DMS153 (cell line): ENCODE results near the gene MED12L.
"Not testable (repeated sequence)": the region's sequence is repeated elsewhere in the genome, so short reads cannot be mapped to it uniquely, and the experiment has no call there.

Experiments
- DNase-seq: peaks from one replicate; lab custom pipeline; 2025; lab: John Stamatoyannopoulos, UW

The MED12L gene

DNA sequence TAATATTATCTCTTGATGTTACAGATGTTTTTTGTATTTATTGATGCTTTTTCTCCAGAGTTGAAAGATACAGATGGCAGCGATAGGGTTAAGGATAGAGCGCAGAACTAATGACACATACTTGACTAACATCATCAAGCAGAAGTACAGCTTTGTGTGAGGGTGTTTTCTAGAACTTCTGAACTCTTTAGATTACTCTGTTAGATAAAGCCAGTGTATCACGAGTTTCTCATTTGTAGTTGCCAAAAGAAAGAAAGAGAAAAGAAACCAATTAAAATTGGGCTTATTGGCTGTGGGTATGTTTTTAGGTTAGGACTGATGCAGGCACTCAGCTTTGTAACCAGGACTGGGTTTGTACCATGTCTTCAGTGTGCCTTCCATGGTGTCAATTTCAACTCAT, 124.2 kb downstream of the MED12L start:
- no peak for DNase-seq

DNA sequence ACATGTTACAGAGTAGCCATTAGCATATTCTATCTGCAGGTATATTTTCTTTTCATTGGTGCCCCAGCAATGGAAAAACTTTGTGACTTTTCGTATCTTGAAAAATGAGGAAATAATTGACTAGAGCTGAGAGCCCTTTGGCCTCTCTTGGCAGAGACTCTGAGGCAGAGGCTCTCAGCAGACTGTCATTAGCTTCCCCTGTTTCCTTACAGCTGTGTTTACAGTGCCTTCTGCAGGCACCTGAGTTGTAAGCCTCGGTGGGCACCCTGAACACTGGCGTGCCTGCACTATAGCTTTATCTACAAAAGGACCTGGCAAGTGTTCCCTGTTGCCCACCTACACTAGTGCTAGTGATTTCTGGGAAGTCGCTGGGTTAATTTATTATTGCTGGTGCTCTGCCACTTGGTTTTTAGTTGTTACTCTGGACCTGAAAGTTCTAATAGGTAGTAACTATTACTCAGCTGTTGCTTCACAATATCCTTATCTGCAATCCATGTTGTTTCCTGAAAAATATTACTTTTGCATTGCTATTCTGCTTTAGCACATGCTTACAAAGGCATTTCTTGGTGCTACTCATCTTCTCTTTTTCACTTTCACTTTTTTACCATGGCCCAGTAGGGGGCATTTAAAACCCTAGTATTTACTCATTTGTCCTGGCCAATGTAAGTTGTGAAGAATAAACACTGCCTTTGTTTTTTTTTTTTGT, 125.4 kb downstream of the MED12L start:
- no peak for DNase-seq

DNA sequence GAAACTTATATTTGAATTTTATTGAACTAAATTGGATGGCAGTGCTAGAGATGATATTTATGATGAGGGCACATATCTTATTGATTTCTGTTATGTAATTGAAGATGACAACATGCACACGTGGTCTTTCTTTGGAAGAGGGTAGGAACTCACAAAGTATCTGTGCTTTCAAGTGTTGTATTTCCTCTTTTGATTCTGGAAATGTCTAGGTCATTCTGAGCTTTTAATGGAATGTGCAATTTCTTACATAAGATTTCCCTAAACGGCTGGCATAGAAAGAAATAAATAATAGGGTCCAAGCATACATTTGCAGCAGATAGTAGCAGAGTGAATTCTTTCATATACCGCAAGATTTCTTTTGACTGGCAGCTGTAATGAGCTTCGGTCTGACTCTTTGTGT, 127.7 kb downstream of the MED12L start:
- DNase-seq: no peak

DNA sequence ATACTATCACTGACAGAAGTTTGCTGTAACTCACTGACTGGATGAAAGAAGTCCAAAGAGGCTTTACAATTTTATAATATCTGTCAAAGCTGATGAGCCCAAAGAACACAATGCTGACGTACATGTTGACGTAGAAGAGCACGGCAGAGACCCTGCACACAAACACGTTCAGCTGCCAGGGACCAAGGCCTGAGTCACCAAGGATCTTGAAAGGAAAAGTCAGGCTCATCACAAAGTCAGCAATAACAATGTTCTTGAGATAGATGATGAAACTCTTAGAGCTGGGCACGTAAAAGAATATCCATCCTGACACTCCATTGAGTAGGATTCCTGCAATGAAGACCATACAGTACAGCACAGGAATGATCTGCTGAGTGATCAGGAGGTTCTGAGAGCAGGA, 128.4 kb downstream of the MED12L start:
- DNase-seq: no peak

DNA sequence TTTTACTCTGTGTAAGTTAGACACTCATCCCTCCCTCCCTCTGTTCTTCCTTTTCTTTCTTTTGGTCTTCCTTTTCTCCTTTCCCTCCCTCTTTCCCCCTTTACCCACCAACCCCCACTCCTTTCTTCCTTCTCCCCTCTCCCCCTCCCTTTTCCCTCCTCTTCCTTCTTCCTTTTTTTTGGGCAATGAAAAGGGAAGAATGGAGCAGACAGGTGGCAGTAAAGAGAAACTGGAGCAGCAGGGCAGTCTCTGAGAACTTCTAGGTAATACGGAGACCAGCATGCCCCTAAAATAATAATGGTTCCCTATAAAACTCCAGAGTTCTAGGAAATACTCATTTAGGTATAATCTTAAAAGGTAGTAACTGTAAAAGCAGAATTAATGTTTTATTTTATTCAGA, 129.0 kb downstream of the MED12L start:
- no peak for DNase-seq

DNA sequence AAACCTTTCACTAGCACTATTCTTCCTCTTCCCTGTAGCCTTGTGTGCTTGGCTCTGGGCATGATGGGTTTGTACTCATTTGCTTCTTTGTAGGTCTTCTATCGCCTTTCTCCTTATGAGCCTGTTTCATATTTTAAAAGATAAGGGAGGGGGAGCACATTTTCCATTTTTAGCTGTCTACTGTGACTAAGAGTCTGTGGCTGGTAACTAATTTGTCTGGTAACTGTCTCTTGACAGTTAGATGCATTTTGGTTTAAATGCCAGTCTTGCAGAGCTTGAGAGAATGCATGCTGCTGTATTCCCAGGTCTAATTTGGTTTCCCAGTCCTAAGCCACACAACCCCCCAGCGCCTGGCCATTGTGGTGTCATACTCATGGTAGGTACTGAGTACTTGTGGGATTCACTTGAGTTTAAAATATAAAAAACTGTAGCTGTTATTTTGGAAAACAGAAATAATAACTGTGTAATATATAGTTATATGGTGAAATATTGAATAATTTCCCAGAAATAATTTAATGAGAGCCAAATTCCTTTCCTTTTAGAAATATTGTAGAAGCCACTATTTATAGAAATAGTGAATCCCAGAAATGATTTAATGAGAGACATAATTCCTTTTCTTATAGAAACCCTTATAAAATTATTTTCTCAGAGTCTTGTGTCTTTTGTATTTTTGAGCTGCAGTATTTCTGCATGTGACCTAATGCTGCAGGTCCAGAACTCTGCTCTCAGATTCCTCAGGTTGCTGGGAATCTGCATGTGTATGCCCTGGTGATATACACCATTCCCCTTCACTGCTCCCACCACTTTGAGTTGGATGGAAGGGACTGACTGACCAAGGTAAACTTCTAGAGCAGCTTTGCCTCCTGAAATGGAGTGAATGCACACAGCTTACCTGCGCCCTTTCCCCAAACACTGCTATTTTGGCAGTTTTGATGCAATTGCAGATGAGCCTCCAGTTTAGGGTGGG, 131.5 kb downstream of the MED12L start:
- DNase-seq: no peak

DNA sequence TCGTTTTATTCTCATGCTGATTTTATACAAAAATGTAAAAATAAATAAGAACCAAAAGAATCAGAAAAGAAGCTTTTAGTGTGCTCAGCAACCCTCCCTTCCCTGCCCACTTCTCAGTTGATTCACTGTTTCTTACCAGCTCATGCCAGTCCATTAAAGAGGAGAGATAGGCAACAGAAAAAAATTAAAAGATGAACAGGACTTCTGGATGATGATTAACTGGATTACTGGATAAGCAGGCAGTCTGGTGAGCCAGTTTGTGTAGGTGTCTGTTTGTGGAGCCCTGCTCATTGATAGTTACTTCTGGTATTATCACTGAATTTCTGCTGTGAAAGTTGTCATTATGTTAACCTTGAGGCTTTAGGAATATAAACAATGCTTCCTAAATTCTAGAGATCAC, 132.7 kb downstream of the MED12L start:
- no peak for DNase-seq

DNA sequence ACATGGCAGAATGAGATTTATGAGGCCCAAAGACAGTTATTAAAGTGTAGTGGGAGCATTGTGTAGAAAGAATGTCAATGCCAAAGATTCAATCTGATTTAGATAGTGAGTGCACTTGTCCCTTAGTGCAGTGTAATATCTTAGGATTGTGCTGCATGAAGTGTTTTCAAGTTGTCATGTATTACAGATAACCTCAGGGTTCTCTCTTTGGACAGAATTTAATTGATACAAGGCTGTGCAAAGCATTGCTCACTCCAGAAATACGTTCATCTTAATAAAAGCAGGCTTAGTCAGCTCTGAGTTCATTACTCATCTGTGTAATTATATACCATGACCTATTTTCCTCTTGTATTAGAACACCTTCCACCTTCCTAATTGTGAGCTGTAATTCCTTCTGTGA, 133.6 kb downstream of the MED12L start:
- DNase-seq: no peak

DNA sequence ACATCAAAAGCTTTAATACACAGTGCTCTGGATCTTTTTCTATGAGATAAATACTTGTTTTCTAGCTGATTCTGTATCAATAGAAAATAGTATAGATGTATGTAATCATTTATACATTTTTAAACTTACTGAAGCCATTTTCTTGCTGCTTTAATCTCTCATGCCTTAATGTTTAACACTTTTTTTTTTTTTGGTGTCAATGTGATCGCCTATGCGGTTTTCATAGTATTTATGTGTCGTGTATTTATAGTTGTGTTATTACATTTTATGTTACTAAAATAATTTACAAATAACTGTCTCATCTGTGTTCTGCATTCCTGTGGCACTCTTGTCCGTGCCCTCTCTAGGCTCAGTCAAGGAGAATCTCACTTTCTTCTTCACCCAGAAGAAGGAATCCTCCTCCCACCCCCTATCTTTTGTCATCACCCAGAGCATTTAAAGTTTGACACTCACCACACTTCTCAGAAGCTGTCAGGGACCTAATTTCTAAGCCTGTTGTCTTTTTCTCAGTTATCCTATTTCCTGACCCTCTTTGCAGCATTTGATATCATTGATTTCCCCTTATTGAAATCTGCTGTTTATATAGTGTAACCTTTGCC, 138.9 kb downstream of the MED12L start:
- DNase-seq: no peak

DNA sequence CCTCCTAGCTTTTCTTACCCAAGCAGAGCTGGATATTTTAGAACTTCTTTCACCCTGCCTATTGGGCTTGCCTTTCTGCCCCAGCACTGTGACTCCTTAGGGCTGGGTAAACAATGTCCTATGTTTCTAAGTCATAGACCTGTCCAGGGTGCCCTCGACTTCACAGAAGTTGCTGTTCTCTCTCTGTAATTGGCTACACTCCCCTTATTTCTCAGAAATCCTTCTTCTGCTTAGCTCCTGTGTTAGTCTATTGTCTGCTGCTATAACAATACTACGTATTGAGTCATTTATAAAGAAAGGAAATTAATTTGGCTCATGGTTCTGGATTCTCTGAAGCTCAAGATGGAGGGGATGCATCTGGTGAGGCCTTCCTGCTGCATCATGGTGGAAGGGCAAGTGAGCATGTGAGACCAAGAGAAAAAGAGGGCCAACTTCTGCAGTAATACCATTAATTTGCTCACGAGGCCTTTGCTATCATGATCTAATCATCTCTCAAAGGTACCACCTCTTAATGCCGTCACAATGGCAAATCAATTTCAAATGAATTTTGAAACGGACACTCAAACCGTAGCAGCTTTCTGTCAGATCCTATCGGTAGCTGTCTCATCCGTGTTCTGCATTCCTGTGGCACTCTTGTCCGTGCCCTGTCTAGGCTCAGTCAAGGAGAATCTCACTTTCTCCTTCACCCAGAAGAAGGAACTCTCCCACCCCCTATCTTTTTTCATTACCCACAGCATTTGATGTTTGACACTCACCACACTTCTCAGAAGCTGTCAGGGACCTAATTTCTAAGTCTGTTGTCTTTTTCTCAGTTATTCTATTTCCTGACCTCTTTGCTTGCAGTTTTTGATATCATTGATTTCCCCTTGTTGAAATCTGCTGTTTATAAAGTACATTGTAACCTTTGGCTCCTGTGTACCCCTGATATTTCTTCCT, 139.8 kb downstream of the MED12L start:
- DNase-seq: no peak

DNA sequence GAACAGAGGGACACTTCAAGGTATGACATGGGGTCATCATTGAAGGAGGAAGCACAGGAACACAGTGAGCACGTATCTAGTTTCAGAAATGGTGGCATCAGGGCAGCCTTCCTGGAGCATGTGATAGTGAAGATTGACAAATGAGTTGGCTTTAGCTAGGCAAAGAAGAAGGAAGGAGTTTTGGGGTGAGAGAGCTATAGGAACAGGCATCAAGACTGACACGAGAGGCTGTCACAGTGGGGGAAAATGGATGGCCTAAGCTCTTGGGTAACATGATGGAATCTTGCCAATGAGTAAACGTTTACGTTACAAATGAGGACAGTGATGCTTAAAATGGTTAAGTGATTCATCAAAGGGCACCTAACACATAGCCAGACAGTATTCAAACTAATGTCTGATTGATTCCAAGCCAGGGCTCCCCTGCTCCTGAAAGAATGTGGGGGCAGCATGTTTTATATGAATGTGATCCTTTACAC, 140.7 kb downstream of the MED12L start:
- DNase-seq: no peak

DNA sequence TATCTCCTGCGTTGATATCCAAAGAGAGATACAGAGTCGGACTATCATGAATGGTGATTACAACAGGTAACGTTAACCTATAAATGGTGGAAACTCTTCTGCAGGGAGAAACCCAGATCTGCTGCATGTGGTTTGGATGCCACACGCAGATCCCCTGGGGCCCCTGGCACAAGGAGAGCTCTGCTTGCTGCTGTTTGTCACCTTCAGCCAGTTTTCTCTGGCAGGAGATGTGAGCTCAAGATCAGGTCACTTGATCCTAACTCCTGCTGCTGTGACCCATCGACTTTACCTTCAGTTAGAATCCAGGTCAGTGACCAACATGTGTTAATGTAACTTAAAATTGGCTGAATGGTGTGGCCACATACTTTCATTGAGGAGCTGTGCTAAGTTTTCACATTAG, 141.4 kb downstream of the MED12L start:
- no peak for DNase-seq

DNA sequence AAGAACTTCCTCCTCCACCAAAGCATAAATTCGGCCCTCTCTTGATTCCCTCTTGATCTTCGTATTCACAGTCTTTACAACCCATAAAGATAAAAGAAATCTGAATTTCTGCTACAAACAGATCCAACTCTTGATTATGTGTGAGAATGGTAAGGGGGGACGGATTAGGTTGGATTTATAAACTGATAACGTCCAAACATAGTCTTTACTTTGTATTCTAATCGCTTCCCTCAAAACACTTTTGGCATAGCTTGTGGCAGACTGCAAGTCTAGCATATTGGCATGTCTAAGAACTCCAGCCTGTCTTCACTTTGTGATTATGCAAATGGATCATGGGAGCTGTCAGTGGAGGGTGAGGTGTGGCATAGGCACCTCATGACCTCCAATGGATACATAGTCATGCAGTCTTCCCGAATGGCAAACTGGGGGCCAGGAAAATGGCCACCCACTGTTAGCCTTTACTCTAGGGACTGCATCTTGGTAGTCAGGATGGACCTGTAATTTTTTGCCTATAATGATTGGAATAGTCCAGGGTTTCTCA, 141.9 kb downstream of the MED12L start:
- no peak for DNase-seq

DNA sequence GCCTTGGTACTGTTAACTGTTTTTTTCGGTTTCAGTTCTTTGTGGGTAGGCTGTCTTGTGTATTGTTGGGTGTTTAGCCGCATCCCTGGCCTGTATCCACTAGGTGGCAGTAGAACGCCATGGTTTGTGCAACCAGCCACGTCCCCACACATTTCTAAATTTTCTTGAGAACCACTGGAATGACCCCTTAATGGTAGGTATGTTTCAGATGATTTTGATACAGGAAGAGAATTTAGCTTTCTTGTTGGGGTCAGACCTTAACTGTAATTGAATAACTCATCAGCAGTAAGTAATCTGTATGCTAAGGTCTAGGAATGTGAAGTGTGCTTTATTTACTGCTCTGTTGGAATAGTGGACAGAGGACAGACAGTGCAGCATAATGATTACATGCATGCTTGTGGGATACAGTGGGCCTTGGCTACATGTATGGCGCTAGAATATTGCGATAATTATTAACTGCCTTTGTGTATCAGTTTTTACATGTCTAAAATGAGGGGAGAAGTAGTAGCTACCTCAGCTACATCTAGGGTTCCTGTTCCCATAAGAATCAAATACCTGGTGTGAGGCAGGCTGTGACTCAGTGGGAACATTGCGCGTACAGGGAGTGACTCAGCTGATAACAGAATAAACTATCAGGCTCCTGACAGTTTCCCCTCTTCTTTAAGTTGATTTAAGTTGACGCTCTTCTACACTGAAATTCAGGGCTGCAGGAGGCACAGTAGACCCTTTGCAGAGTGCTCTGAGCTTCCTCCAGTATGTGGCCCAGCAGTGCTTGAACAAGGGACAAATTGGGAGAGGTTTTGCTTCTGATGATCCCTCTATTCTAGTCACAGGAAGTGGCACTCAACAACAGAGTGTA, 142.6 kb downstream of the MED12L start:
- no peak for DNase-seq

DNA sequence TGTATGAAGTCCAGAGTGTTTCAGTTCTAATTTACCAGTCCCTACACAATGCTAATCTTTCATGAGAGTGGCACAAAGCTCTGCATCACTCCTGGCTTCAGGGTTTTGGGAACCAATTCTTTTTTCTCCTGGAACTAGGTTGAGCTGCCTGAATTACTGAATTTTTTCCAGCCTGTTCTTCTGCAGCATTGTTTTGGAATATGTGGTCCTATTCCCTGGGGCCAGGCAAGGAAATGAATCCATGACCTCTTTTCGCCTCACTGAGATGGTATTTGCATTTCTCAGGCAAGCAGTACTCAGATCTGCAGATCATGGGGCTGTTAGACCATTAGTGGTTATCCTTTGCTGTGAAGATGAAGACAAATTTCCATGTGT, 143.2 kb downstream of the MED12L start:
- no peak for DNase-seq

DNA sequence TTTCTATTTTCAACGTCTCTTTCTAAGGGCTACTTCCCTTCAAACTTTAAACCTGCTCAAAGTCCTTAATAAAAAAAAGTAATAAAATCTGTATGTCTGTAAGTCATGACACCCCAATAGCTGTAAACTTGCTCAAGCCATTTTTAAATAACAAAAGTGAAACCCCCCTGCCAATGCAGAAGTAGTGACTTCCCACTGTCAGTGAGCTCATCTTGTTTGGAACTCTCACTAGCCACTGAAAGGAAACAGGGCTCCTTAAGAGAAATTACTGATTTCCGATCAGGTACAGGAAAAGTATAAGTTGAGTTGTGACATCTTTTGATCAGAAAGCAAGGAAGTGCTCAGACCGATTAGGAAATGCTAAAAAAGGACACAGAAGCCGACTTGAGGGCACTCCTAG, 145.2 kb downstream of the MED12L start:
- no peak for DNase-seq

DNA sequence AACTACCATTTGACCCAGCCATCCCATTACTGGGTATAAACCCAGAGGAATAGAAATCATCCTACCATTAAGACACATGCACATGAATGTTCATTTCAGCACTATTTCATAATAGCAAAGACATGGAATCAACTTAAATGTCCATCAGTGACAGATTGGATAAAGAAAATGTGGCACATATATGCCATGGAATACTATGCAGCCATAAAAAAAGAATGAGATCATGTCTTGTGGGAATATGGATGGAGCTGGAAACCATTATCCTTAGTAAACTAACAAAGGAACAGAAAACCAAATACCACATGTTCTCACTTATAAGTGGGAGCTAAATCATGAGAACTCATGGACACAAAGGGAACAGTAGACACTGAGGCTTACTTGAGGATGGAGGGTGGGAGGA, 146.9 kb downstream of the MED12L start:
- not testable (repeated sequence) for DNase-seq

DNA sequence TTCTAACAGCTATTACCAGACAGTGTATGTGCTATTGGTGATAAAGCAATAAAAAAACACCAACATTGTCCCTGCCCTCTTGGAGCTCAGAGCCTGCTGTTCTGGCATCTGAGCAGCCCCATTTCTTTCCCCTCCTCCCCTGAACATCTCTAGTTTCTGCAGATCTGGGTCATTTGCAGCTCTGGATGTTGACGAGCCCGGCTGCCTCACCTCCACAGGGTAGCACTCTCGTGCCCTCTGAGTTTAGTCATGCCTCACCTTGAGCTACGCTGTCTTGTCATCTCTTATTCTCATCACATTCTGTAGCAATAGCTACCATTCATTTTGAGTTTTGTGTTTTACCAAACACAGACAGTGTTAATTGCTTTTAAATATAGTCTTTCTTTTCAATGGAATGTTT, 147.5 kb downstream of the MED12L start:
- no peak for DNase-seq

DNA sequence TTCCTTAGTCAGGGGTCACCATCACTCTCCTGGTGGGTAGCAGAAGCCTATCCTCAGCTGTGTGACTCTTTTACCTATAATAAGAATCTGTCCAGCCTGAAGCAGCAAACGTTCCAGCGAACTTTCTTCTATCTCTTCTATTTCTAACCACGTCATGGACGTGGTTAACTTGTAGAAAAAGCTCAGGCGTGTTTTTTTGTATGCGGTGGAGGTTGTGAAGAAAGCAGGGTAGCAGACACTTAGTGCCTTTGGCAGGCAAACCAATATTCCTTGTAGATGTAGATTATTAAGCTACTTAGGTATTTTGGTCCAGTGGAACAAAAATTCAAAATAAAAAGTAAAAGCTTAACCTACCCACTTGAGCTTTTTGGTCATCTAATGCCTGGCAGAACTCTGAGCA, 149.4 kb downstream of the MED12L start:
- DNase-seq: no peak

DNA sequence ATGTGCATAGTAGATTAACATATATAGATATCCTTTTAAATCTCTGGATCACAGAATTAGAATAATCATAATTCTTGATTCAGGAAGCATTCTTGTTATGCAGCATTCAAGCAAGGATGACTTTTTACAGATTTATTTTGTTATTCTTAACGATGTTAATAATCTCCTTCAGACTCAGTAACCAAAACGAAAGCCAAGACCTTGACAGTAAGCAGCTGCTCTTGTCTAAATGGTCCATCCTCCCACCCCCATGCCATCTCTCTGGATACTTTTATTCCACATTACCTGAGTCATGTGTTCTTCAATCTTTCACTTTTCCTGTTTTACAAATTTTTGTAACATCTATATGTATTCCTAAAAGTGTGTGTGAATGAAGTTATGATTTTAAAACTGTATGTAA, 150.9 kb downstream of the MED12L start:
- DNase-seq: no peak

DNA sequence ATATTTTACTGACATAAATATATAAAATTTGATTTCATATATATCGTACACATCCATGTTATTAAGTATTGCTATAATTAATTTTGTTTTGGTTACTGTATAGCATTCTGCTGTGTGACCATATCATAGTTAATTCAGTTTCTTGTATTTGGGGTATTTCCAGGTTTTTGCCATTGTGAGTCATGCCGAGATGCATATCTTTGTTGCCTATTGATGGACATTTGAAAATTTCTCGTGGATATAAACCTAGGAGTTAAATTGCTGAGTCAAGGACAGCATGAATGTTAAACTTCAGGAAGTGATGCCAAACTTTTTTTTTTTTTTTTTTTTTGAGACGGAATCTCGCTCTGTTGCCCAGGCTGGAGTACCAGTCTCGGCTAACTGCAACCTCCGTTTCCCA, 151.3 kb downstream of the MED12L start:
- DNase-seq: no peak
